HG03159 (cell line): ENCODE results near the gene GPRIN1.
"Not testable (repeated sequence)": the region's sequence is repeated elsewhere in the genome, so short reads cannot be mapped to it uniquely, and the experiment has no call there.

ENCODE experiments used
- ATAC-seq: cut with Tn5 transposase; IDR thresholded peaks from one replicate; pipeline ENCODE4 v1.9.1; 2021; ENCODE audit warnings: mild to moderate bottlenecking, moderate library complexity; ENCODE audit not compliant: unreplicated experiment

GPRIN1 gene

DNA sequence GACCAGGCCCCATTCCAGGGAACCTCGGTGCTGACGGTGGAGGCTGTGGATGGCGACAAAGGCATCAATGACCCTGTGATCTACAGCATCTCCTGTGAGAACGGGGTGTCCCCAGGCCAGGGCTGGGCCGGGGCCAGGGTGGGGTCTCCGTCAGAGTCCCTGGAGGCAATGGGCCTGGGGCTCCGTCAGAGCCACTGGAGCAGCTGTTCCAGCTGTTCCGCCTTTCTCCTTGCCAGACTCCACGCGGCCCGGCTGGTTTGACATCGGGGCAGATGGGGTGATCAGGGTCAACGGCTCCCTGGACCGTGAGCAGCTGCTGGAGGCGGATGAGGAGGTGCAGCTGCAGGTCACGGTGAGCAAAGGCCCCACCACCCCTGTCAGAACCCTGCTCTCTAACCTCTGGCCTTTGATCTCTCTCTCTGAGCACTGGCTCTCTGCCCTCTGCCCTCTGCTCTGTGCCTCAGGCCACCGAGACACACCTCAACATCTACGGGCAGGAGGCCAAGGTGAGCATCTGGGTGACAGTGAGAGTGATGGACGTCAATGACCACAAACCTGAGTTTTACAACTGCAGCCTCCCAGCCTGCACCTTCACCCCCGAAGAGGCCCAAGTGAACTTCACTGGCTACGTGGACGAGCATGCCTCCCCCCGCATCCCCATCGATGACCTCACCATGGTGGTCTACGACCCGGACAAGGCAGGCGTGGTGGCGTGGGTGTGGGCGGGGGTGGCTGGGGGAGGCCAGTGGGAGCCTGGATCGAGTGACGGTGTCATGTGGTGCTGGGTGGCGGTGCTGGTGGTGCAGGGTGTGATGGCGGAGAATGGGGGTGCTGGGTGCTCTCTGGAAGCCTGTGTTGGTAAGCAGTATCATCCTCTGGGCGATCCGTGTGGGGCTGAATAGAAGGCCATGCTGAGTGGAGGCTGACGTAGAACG is 34.2 kb downstream of the GPRIN1 start:
- no peak for ATAC-seq

DNA sequence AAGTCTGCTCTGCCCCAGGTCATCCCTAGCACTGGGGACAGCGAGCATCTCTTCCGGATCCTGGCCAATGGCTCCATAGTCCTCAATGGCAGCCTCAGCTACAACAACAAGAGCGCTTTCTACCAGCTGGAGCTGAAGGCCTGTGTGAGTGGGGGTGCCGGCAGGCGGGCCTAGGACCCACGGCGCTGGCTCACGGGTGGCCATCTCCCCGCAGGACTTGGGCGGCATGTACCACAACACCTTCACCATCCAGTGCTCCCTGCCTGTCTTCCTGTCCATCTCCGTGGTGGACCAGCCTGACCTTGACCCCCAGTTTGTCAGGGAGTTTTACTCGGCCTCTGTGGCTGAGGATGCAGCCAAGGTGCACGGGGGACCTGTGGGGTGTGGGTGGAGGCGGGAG is 34.9 kb downstream of the GPRIN1 start:
- no peak for ATAC-seq

DNA sequence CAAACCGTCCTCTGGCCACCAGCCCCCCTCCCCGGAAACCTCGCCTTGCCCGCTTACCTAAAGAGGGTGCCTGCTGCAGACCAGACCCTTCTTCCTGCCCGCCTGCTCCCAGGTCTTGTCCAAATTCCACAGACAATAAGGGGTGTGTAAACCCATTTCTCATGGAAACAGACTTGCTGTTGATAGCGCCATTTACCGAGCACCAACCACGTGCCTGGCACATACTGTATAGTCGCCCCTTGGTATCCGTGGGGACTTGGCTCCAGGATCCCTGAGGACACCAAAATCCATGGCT is 35.7 kb downstream of the GPRIN1 start:
- no peak for ATAC-seq

GRCh38 chr5:176573564-176574296 is 36.2 kb downstream of the GPRIN1 start:
- ATAC-seq = peak; percentile 76

GRCh38 chr5:176570044-176570443 is 39.9 kb downstream of the GPRIN1 start:
- ATAC-seq = no peak

GRCh38 chr5:176568657-176569056 is 41.3 kb downstream of the GPRIN1 start:
- no peak for ATAC-seq

DNA sequence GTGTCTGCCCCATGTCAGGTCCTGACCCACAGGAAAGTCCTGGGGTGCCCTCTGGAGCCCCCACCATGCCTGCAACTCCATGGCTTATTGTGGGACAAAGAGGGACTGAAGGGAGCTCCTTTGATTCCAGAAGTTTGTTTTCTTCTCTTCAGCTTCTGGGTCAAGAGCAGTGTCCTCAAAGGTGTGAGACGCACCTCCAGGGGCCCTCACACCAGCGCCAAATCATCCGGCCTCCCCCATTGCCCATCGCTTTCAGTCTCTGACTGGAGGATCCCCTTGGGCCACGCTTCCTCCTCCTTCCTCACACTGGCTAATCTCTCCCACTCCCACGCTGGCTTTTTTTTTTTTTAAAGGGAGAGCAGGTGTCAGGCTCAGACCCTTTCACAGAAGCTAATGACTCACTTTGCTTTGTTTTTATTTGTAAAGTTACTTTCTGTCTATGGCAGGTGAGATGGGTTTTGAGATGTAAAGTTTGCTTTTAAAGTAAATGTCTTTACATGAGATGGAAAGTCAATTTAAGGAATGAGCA is 44.1 kb downstream of the GPRIN1 start:
- ATAC-seq = no peak

GRCh38 chr5:176564002-176564401 is 46.0 kb downstream of the GPRIN1 start:
- ATAC-seq = no peak

DNA sequence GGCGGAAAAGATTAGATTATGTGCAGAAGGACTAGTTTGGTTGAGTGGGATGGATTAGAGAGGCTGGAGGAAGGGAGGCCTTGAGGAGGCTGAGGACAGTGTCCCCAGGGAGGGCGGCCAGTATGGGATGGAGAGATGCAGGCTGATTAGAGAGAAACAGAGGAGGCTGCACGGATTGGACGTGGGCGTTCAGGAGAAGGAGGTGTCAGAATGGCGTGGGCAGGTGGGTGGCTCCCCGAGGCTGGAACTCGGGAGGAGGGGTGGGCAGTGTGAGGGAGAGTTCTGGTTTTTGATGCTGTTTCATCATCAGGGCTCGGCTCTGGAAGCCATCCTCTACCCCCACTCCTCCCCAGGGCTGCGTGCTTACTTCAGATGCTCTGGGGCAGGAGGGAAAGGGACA is 47.8 kb downstream of the GPRIN1 start:
- ATAC-seq = no peak

GRCh38 chr5:176561259-176561658 is 48.7 kb downstream of the GPRIN1 start:
- ATAC-seq = no peak

- no peak for ATAC-seq
These were observed 49.6 kb downstream of the GPRIN1 start for GRCh38 chr5:176560364-176560763.

- no peak for ATAC-seq
These were observed 50.3 kb downstream of the GPRIN1 start for GRCh38 chr5:176559683-176560082.

DNA sequence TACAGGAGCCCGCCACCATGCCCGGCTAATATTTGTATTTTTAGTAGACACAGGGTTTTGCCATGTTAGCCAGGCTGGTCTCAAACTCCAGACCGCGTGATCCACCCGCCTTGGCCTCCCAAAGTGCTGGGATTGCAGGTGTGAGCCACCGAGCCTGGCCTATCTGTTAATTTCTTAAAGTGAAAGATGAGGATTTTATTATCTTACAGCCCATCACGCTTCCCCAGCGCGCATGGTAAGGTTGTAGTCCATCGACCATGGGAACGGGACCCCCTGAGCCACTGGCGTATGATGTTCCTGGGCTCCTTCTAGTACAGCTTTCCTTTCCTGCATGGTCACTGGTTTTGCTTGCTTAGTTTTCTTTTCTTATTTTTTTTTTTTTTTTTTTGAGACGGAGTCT is 52.1 kb downstream of the GPRIN1 start:
- no peak for ATAC-seq

DNA sequence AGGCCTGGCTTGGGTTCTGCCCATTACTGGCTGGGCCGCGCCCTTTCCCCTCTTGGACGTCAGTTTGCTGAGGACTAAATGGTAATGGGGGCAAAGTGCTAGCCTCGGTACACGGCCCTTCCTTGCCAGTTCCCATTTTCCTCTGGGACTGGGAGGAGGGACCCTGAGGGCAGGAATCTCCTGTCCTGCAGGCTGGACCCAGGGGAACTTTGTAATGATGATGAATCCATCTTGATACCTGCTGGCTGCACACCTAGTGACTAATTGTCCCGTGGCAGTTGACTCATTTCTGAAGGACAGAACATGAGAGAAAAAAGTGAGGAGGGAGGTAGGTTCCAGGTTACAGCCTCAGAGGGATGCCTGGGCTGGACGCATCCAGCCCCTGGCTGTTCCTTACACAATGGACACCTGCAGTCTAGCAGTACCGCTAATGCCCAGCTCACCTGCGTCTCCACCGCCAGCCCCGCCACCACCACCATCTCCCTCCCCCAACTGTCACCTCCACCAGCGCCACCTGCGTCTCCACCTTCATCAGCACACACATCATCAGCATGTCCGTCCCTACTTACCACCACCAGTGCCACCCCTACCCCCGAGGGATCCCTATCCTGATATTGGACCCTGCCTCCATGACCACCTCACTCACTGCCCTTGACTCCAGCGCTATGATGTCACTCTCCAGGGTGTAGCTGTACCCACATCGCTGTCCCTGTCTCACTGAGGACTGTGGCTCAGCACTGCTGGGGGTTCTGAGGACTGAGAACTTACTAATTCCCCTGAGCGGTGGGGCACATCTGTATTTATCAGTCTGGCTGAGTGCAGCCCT is 56.5 kb downstream of the GPRIN1 start:
- no peak for ATAC-seq

DNA sequence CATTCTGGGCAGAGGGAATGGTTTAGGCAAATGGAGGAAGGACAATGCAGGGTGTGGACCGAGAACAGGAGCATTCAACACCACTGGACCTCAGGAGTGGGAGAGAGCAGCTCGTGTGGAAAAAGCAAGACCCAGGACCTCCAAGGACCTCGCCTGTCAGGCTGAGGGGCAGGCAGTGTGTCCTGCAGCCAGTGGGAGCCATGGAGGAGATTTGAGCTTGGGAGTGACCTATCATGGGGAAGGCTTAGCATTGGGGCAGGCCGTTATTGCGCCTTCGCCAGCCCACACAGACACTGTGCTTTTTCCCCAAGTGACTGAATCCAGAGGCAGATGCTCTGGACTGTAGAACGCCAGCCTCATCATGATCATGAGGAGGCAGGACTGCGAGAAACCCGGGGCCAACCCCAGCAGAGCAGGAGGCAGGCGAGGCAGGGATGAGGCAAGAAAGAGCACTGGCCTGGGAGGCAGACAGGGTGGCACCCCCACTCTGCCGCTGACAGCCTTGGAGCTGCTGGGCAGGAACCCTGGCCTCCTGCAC is 57.6 kb downstream of the GPRIN1 start:
- ATAC-seq = no peak

GRCh38 chr5:176550937-176551336 is 59.0 kb downstream of the GPRIN1 start:
- not testable (repeated sequence) for ATAC-seq

DNA sequence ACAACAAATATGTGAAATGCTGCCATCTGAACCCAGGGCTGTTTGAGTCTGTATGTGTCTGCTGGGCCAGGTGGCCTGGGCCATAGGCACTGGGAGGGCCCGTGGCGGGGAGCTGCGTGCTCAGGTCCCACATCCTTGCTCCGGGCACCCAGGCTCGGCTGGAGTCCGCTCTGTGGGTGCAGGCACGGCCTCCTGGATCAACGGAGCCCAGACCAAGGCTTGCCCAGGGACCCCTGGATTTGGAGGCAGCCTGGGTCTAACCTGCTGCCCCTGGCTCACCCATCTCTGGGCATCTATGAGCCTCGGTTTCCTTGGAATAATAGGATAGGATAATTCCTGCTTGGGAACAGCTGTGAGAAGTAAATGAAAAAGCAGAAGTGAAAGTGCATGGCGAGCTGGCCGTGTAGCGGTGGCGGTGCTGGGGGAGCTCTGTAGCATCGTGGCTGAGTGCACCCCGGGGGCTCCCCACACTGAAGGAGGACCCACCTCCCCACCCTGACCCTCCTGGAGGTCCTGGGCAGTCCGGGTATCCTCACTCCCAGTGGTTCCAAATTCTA is 59.6 kb downstream of the GPRIN1 start:
- ATAC-seq = no peak

GRCh38 chr5:176549871-176550270 is 60.1 kb downstream of the GPRIN1 start:
- no peak for ATAC-seq

- ATAC-seq = no peak
These were observed 61.0 kb downstream of the GPRIN1 start, which contains the start of gene CDHR2 for GRCh38 chr5:176548967-176549444. Gene CDHR2, plus strand, starts transcription at chr5:176549342. Its CDS starts 16,011 bp downstream, at chr5:176565353.

DNA sequence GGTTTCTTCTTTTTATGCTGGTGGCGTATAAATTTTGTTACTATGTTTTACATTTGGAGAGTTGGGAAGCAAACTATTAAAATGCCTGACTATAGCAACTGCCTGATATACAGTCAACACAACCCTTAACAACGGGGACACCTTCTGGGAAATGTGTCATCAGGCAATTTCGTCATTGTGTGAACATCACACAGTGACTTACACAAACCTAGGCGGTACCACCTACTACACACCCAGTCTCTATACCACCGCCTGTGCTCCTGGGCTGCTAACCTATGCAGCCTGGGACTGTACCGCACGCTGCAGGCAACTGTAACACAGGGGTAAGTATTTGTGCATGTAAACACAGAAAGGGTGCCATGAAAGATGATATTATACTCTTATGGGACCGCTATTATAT is 62.2 kb downstream of the GPRIN1 start:
- ATAC-seq = no peak
